Dermis lymphatic vessel endothelial cell (primary cell): ENCODE measurements around the gene ZNF880. TPM values are rescaled to one million over a fixed set of nuclear protein-coding genes. Genes with fewer than 3 reads are reported as not detected.

Experiments used
- total RNA-seq: library from RNA; depleted of rRNA; stranded (reverse); fragments of >200 nt; gene quantifications from 2 replicates; pipeline ENCODE4 v1.2.1, GENCODE V29; 2014

The ZNF880 gene
- 20.6 and 25.8 TPM in 2 replicates for total RNA-seq

DNA sequence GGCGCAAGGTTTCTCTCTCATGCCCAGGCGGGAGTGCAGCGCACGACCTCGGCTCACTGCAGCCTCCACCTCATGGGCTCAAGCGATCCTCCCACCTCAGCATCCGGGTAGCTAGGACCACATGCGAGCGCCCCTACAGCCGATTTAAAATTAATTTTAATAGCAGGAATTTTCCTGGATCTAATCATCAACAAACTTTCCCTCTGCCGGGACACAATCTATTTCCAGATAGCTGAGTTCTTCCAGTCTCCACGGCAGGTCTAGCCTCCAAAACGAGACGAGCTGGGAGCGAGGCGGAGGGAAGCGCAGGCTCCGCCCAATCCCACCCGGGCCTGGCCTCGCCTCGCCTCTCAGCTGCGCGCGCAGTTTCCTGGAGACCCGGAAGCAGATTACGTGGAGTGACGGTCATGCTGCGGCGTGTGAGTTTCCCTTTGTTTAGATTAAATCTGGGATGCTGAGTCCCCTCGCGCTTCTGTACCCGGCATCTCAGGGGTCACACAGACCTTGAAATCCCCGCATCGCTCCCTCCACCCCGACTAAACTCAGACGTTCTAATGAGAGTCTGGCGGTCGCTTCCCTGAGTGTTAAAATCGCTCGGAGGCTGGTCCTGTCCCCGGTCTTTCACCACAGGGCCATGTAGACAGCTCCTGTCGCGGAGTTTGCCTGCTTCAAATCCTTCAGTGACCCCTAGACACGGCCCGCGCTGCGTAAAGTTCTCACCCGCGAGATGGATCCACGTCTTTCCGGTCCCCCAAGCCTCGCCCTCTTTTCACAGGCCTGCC, at the start of gene ZNF880:
Gene ZNF880 (plus strand): TSS at position 365 of the 782 bp plus-strand sequence. CDS start 43 bp downstream, at position 408.

DNA sequence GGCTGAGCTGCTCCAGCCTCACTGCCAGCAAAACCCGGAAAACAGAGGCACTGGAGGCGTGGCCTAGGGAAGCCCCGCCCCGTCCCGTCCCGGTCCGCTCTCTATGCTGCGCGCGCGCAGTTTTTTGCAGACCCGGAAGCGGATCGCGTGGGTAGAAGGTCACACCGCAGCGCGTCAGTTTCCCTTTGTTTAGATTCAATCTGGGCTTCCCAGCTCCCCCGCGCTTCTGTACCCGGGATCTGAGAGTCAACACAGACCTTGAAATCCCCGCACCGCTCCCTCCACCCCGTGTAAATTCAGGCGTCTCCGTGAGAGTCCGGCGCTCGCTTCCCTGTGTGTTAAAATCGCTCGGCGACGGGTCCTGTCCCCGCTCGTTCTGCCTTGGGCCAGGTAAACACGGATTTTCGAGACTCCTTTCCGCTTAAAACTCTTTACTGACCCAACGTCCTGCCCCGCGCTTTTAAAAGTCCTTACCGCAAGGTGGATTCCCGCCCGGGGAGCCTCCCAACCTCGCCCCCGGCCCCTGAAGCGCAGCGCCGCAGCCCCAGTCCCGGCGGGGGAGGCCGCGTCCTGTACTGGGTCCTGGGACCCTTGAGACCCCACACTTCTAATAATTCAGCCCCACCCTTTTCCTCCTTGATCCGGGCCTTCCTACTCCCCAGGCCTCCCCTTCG, 33.5 kb upstream of the ZNF880 start, which contains the start of gene ZNF610:
Gene ZNF610 (plus strand): TSS at position 127 of the 674 bp plus-strand sequence. CDS start 12,930 bp downstream, outside the sequence.

DNA sequence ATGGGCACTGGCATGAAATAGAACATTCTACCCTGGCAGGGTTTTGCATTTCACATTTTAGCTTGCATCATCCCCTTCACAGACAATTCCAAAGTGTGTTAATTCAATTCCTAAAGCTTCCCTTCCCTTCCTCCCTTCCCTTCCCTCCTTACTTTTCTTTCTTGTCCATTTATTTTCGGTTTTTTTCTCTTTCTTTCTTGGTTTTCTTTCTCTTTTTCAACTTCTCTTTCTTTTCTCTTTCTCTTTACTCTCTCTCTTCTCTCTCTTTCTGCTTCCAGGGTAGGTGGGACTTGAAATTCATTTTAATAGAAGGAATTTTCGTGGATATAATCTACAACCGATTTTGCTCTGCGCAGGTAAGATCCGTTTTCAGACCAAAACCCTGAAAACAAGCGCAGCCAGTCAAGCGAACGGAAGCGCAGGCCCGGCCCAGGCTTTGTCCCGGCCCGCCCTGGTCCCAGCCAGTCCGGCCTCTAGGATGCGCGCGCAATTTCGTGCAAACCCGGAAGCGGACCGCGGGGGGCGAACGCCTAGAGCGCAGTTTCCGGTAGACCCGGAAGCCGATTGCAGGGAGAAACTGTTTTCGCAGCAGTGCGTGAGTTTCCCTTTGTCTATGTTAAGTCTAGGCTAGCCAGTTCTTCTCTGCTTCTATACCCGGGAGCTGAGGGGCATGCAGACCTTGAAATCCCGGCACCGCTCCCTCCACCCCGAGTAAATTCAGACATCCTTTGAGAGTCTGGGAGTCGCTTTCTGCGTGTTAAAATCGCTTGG, 27.8 kb downstream of the ZNF880 start, which contains the start of gene ZNF528:
Gene ZNF528 (plus strand): TSS at position 540 of the 771 bp plus-strand sequence. CDS start 4,165 bp downstream, outside the sequence.

DNA sequence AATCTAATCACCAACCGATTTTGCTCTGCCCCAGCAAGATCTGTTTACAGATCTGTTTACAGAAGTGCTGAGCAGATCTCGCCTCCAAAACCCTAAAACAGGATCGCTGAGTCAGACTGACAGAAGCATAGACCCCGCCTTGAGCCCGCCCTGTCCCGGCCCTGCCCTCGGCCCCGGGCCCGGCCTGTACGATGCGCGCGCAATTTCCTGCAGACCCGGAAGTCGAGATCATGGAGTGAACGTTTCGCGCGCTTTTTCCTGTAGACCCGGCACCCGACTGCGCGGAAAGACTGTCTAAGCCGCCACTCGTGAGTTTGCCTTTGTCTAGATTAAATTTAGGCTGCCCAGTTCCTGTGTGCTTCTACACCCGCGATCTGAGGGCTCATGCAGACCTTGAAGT, 59.2 kb downstream of the ZNF880 start, which contains the start of gene ZNF534:
Gene ZNF534 (plus strand): TSS at position 212 of the 400 bp plus-strand sequence. CDS start 2,327 bp downstream, outside the sequence.

Other genes starting within 250 kb of the ZNF880 start
- gene ZNF616, start 230.0 kb upstream of the ZNF880 start, total RNA-seq, result 7.2 and 10.7 TPM in 2 replicates
- 7.3 and 11.1 TPM in 2 replicates for gene ZNF836, start 198.3 kb upstream of the ZNF880 start, total RNA-seq
- gene PPP2R1A, start 179.9 kb upstream of the ZNF880 start, total RNA-seq, result 85.4 and 96.3 TPM in 2 replicates
- gene ZNF766, start 100.3 kb upstream of the ZNF880 start, total RNA-seq, result 9.3 and 11.3 TPM in 2 replicates
- gene ZNF480, start 72.8 kb upstream of the ZNF880 start, total RNA-seq, result 3.9 and 7.1 TPM in 2 replicates
- gene ZNF610, start 33.7 kb upstream of the ZNF880 start, total RNA-seq, result 1.2 and 2.0 TPM in 2 replicates
- gene ZNF528, start 27.9 kb downstream of the ZNF880 start, total RNA-seq, result 8.3 and 14.4 TPM in 2 replicates
- gene ZNF534, start 59.2 kb downstream of the ZNF880 start, total RNA-seq, result not detected in 2 replicates
- 0.54 and 1.1 TPM in 2 replicates for gene ZNF578, start 83.6 kb downstream of the ZNF880 start, total RNA-seq
- gene ZNF808, start 157.7 kb downstream of the ZNF880 start, total RNA-seq, result 10.3 and 15.8 TPM in 2 replicates
- 12.0 and 16.2 TPM in 2 replicates for gene ZNF701, start 200.4 kb downstream of the ZNF880 start, total RNA-seq